ENCODE data around the gene FNDC3B. TPM values are rescaled to one million over a fixed set of nuclear protein-coding genes. Genes with fewer than 3 reads are reported as not detected.

The FNDC3B gene
- total RNA-seq, 1 experiment from 2014 or later, result 48.6 TPM

- CTCF ChIA-PET, result no interaction called here
- intact Hi-C loops (cut with micrococcal nuclease), result no loop called here
Measured at GRCh38 chr3:172063456-172064432, 24.4 kb downstream of the FNDC3B start.

GRCh38 chr3:172065527-172065926 lies 26.1 kb downstream of the FNDC3B start:
- no peaks in the 10 kb centered on the region for H3K9me2 ChIP-seq (replicated peaks; ENCODE audit: low read length)
- no peak for DNase-seq
- no peak overlapping the region for H3K4me2 ChIP-seq (ENCODE audit: low read length)
- peaks cover 26% of the 10 kb centered on the region for H3K4me1 ChIP-seq (ENCODE audit: insufficient read depth, low read length)
- H4K20me1 ChIP-seq (ENCODE audit: low read length), result peaks cover 85% of the 10 kb centered on the region
- H3K27ac ChIP-seq (ENCODE audit: low read length), result no peak overlapping the region
- no peak for ATAC-seq
- peaks cover 9% of the 10 kb centered on the region; the same call in 1 of the 2 replicates for H3K36me3 ChIP-seq (ENCODE audit: low read depth, low read length)
- H2AFZ ChIP-seq (ENCODE audit: low read length), result no peak overlapping the region
- H3K9me3 ChIP-seq (ENCODE audit: low read length), result no peaks in the 10 kb centered on the region
- intact Hi-C loops (cut with micrococcal nuclease), result no loop called here
- no peak overlapping the region for H3K4me3 ChIP-seq (ENCODE audit: low read length)
- H3K27me3 ChIP-seq (ENCODE audit: low read length), result no peaks in the 10 kb centered on the region
- no peak for TF ChIP-seq CTCF (conservative IDR thresholded peaks at IDR 0.05; ENCODE audit: low read depth, low read length)
- no peak for TF ChIP-seq EZH2 (IDR thresholded peaks at IDR 0.05; ENCODE audit: low read length, unreplicated experiment)
- no peak for TF ChIP-seq EZH2phosphoT487 (IDR thresholded peaks at IDR 0.05; ENCODE audit: borderline replicate concordance, low read length)
- CTCF ChIA-PET, result no interaction called here
- H3K9ac ChIP-seq (ENCODE audit: low read length), result no peak overlapping the region
- POLR2A ChIA-PET (ENCODE audit: unreplicated experiment), result no interaction called here
- H3K79me2 ChIP-seq (ENCODE audit: low read length), result peaks cover 97% of the 10 kb centered on the region
- no TSS peak for BruUV-seq (replicated peaks)
- H3F3A ChIP-seq (ENCODE audit: low read length, unreplicated experiment), result no peaks in the 10 kb centered on the region

More at GRCh38 chr3:172063456-172064432, 24.4 kb downstream of the FNDC3B start:
- no peak overlapping the region for H3K27ac ChIP-seq (ENCODE audit: low read length)
- H3K27me3 ChIP-seq (ENCODE audit: low read length), result no peaks in the 10 kb centered on the region
- no peak overlapping the region for H3K4me3 ChIP-seq (ENCODE audit: low read length)
- ATAC-seq (no peak), DNase-seq (no peak)
- H4K20me1 ChIP-seq (ENCODE audit: low read length), result peaks cover 85% of the 10 kb centered on the region
- no peaks in the 10 kb centered on the region for H3K9me2 ChIP-seq (replicated peaks; ENCODE audit: low read length)
- H3K36me3 ChIP-seq (ENCODE audit: low read depth, low read length), result peaks cover 9% of the 10 kb centered on the region; the same call in 1 of the 2 replicates
- H3K4me1 ChIP-seq (ENCODE audit: insufficient read depth, low read length), result peaks cover 26% of the 10 kb centered on the region
- H3K9me3 ChIP-seq (ENCODE audit: low read length), result no peaks in the 10 kb centered on the region
- POLR2A ChIA-PET (ENCODE audit: unreplicated experiment), result no interaction called here
- no peak overlapping the region for H2AFZ ChIP-seq (ENCODE audit: low read length)
- H3K4me2 ChIP-seq (ENCODE audit: low read length), result no peak overlapping the region
- TF ChIP-seq EZH2phosphoT487 (IDR thresholded peaks at IDR 0.05; ENCODE audit: borderline replicate concordance, low read length), result no peak
- no peak for TF ChIP-seq EZH2 (IDR thresholded peaks at IDR 0.05; ENCODE audit: low read length, unreplicated experiment)
- TF ChIP-seq CTCF (conservative IDR thresholded peaks at IDR 0.05; ENCODE audit: low read depth, low read length), result no peak
- H3K9ac ChIP-seq (ENCODE audit: low read length), result no peak overlapping the region
- H3K79me2 ChIP-seq (ENCODE audit: low read length), result peaks cover 97% of the 10 kb centered on the region
- BruUV-seq (replicated peaks), result no TSS peak
- H3F3A ChIP-seq (ENCODE audit: low read length, unreplicated experiment), result no peaks in the 10 kb centered on the region
